ENCODE data around the gene BRF1. TPM values are rescaled to one million over a fixed set of nuclear protein-coding genes. Genes with fewer than 3 reads are reported as not detected.
"Not testable (repeated sequence)": the region's sequence is repeated elsewhere in the genome, so short reads cannot be mapped to it uniquely, and the experiment has no call there.

Gene BRF1
- total and polyA plus RNA-seq, 2 donors (not counting 1 experiment from before 2014, with no cell fraction given) = 7.4 to 33.4 TPM

DNA sequence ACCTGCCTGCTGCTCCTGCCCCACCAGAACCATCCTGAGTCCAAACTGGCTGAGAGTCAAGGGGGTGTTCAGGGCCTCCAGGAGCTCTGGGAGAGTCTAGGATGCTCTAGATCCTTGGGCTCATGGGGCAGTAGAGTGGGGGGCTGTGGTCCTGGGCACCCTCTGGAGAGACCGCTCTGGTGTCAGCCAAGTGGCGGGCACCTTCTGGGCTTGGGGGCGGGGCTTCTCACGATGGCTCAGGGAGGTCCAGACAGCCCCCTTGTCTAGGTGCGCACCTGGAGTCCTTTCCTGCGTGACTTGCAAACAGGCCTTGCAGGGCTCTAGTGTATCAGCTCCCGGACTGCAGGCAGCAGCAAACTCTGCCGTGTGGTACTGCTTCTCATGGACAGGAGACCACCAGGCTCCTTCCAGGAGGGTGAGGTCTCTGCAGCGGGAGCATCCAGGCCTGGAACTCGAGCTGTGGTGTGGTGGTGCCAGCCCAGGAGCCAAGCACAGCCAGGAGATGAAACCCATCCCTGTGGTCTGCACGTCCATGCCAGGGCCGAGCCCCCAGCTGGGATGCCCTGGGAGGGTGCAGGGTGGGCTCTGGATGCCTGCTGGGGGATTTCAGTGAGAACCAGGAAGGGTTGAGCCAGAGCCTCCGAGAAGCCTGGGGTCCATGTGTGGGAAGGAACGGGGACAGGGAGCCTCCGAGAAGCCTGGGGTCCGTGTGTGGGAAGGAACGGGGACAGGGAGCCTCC is 28.8 kb upstream of the BRF1 start:
- Histone ChIP-seq H3K27ac (ENCODE audit: insufficient read depth, low read length) (no peak overlapping the region), H3K4me1 (ENCODE audit: control insufficient read depth, extremely low read depth, insufficient read depth, low read length) (peaks cover 4% of the 10 kb centered on the region), H3K27me3 (ENCODE audit: control insufficient read depth, insufficient read depth, low read length) (no peaks in the 10 kb centered on the region), H3K79me2 (ENCODE audit: control insufficient read depth, insufficient read depth, low read length) (peaks cover 7% of the 10 kb centered on the region), H3K4me3 (replicated peaks in 1 of 4; ENCODE audit: control extremely low read depth in 1 of 4, insufficient read depth in 1 of 4, low read depth in 3 of 4, low read length in 4 of 4) (no peak overlapping the region), H3K9me3 (ENCODE audit: control insufficient read depth, insufficient read depth, low read depth, low read length) (no peaks in the 10 kb centered on the region), H3K36me3 (ENCODE audit: control insufficient read depth, insufficient read depth, low read length) (no peaks in the 10 kb centered on the region), H2AFZ (ENCODE audit: low read length) (no peak overlapping the region), H3K9ac (ENCODE audit: insufficient read depth, low read length) (no peak overlapping the region), H3K4me2 (ENCODE audit: extremely low read depth, insufficient read depth, low read length) (no peak overlapping the region), H4K20me1 (ENCODE audit: control insufficient read depth, extremely low read depth, insufficient read depth, low read length) (no peaks in the 10 kb centered on the region)
- DNase-seq (ENCODE audit: low read depth in 2 of 2) = no peak
- TF ChIP-seq, protein P1, sequence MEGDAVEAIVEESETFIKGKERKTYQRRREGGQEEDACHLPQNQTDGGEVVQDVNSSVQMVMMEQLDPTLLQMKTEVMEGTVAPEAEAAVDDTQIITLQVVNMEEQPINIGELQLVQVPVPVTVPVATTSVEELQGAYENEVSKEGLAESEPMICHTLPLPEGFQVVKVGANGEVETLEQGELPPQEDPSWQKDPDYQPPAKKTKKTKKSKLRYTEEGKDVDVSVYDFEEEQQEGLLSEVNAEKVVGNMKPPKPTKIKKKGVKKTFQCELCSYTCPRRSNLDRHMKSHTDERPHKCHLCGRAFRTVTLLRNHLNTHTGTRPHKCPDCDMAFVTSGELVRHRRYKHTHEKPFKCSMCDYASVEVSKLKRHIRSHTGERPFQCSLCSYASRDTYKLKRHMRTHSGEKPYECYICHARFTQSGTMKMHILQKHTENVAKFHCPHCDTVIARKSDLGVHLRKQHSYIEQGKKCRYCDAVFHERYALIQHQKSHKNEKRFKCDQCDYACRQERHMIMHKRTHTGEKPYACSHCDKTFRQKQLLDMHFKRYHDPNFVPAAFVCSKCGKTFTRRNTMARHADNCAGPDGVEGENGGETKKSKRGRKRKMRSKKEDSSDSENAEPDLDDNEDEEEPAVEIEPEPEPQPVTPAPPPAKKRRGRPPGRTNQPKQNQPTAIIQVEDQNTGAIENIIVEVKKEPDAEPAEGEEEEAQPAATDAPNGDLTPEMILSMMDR (conservative IDR thresholded peaks at IDR 0.05 in 1 of 2, IDR thresholded peaks at IDR 0.05 in 1 of 2; ENCODE audit: low read depth in 1 of 2, low read length in 2 of 2) = no peak
- TF ChIP-seq EZH2 (IDR thresholded peaks at IDR 0.05; ENCODE audit: low read length, missing control alignments) = no peak

DNA sequence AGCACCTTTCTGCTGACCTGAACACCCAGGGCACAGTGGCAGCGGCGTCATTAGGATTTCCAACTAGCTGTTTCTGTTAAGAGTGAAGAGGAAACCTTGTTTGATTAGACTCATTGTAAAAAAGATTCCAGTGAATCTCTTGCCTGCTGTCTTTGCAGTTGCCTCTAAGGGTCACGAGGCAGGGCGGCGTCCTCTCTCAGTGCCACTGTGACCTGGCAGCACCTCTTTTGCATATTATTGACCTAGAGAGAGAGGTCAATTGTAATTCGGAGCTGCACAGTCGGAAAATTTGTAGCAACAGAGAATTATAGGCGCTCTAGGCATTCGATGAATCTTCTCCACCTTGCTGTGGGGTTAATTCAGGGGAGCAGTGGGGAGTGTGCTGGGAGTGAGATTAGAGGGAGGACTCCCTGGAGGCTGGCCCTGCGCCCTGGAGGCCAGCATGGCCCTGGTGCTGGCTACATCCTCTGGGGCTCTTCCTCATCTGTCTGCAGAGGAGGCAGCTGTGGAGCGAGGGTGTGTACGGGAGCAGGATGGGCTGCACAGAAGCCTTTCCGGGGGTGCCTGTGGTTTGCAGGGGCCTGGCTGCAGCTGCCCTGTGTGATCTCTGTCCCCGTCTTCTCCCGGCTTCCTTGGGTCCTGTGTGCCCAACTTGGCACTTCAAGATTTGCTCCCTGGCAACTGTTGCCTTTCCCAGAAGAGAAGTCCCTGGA is 28.0 kb upstream of the BRF1 start:
- H3K4me3 ChIP-seq (replicated peaks in 1 of 4; ENCODE audit: control extremely low read depth in 1 of 4, insufficient read depth in 1 of 4, low read depth in 3 of 4, low read length in 4 of 4) = no peak overlapping the region
- H3K4me1 ChIP-seq (ENCODE audit: control insufficient read depth, extremely low read depth, insufficient read depth, low read length) = peaks cover 4% of the 10 kb centered on the region
- H2AFZ ChIP-seq (ENCODE audit: low read length) = no peak overlapping the region
- H3K36me3 ChIP-seq (ENCODE audit: control insufficient read depth, insufficient read depth, low read length) = no peaks in the 10 kb centered on the region
- H3K4me2 ChIP-seq (ENCODE audit: extremely low read depth, insufficient read depth, low read length) = no peak overlapping the region
- peaks cover 11% of the 10 kb centered on the region for H3K79me2 ChIP-seq (ENCODE audit: control insufficient read depth, insufficient read depth, low read length)
- no peaks in the 10 kb centered on the region for H3K27me3 ChIP-seq (ENCODE audit: control insufficient read depth, insufficient read depth, low read length)
- no peak overlapping the region for H3K9ac ChIP-seq (ENCODE audit: insufficient read depth, low read length)
- DNase-seq (ENCODE audit: low read depth in 2 of 2) = no peak
- H3K9me3 ChIP-seq (ENCODE audit: control insufficient read depth, insufficient read depth, low read depth, low read length) = no peaks in the 10 kb centered on the region
- no peak for TF ChIP-seq EZH2 (IDR thresholded peaks at IDR 0.05; ENCODE audit: low read length, missing control alignments)
- TF ChIP-seq, protein P1 (conservative IDR thresholded peaks at IDR 0.05 in 1 of 2, IDR thresholded peaks at IDR 0.05 in 1 of 2; ENCODE audit: low read depth in 1 of 2, low read length in 2 of 2) = no peak
- no peaks in the 10 kb centered on the region for H4K20me1 ChIP-seq (ENCODE audit: control insufficient read depth, extremely low read depth, insufficient read depth, low read length)
- H3K27ac ChIP-seq (ENCODE audit: insufficient read depth, low read length) = no peak overlapping the region

DNA sequence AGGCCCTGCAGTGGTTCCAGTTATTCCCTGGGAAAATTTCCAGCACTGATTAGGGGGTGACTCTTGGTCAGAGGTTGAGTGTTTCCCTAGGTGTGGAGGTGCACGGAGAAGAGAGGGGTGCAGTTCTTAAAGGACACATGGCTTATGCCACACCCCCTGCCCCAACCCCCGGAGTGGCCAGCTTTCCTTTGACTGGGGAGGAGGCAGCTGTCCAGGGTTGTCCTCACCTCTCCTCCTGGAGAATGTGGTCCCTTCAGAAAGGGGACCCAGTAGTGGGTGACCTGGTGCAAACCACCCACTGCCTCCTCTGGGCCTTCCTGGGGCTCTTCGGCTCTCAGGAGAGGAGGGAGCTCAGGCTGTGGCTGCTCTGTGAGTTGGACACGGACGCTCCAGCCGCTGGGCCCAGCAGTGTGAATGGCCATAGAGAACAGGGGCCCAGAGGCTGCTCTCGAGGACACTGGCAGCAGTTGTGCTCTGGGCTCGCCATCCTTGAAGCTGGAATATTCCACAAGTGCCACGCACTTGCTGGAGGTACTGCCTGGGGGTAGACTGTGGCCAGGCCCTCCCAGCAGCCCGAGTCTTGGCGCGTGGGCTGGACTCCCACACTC is 27.4 kb upstream of the BRF1 start:
- H3K27ac ChIP-seq (ENCODE audit: insufficient read depth, low read length) = no peak overlapping the region
- TF ChIP-seq, protein P1 (conservative IDR thresholded peaks at IDR 0.05 in 1 of 2, IDR thresholded peaks at IDR 0.05 in 1 of 2; ENCODE audit: low read depth in 1 of 2, low read length in 2 of 2) = no peak
- no peak for TF ChIP-seq EZH2 (IDR thresholded peaks at IDR 0.05; ENCODE audit: low read length, missing control alignments)
- no peaks in the 10 kb centered on the region for H3K9me3 ChIP-seq (ENCODE audit: control insufficient read depth, insufficient read depth, low read depth, low read length)
- H3K27me3 ChIP-seq (ENCODE audit: control insufficient read depth, insufficient read depth, low read length) = no peaks in the 10 kb centered on the region
- H4K20me1 ChIP-seq (ENCODE audit: control insufficient read depth, extremely low read depth, insufficient read depth, low read length) = no peaks in the 10 kb centered on the region
- no peak overlapping the region for H3K4me3 ChIP-seq (replicated peaks in 1 of 4; ENCODE audit: control extremely low read depth in 1 of 4, insufficient read depth in 1 of 4, low read depth in 3 of 4, low read length in 4 of 4)
- no peaks in the 10 kb centered on the region for H3K36me3 ChIP-seq (ENCODE audit: control insufficient read depth, insufficient read depth, low read length)
- H3K4me1 ChIP-seq (ENCODE audit: control insufficient read depth, extremely low read depth, insufficient read depth, low read length) = peaks cover 4% of the 10 kb centered on the region
- no peak overlapping the region for H3K9ac ChIP-seq (ENCODE audit: insufficient read depth, low read length)
- peaks cover 17% of the 10 kb centered on the region for H3K79me2 ChIP-seq (ENCODE audit: control insufficient read depth, insufficient read depth, low read length)
- DNase-seq (ENCODE audit: low read depth in 2 of 2) = no peak
- H2AFZ ChIP-seq (ENCODE audit: low read length) = no peak overlapping the region
- no peak overlapping the region for H3K4me2 ChIP-seq (ENCODE audit: extremely low read depth, insufficient read depth, low read length)

DNA sequence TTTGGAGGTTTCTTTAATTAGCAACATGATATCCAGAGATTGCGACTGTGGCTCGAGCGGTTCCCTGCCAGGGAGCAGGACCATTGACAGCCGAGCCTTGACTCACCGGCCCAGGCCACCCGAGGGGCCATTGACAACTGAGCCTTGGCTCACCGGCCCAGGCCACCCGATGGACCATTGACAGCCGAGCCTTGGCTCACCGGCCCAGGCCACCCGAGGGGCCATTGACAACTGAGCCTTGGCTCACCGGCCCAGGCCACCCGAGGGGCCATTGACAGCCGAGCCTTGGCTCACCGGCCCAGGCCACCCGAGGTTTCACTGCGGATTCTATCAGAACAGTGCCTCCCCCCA is 26.9 kb upstream of the BRF1 start:
- H3K27me3 ChIP-seq (ENCODE audit: control insufficient read depth, insufficient read depth, low read length); H3K4me3 ChIP-seq (replicated peaks in 1 of 4; ENCODE audit: control extremely low read depth in 1 of 4, insufficient read depth in 1 of 4, low read depth in 3 of 4, low read length in 4 of 4); H3K9ac ChIP-seq (ENCODE audit: insufficient read depth, low read length); H3K4me2 ChIP-seq (ENCODE audit: extremely low read depth, insufficient read depth, low read length); H3K4me1 ChIP-seq (ENCODE audit: control insufficient read depth, extremely low read depth, insufficient read depth, low read length); H4K20me1 ChIP-seq (ENCODE audit: control insufficient read depth, extremely low read depth, insufficient read depth, low read length); H3K27ac ChIP-seq (ENCODE audit: insufficient read depth, low read length); H3K9me3 ChIP-seq (ENCODE audit: control insufficient read depth, insufficient read depth, low read depth, low read length); H2AFZ ChIP-seq (ENCODE audit: low read length); DNase-seq (ENCODE audit: low read depth in 2 of 2); H3K36me3 ChIP-seq (ENCODE audit: control insufficient read depth, insufficient read depth, low read length): not testable (repeated sequence)
- peaks cover 19% of the 10 kb centered on the region for H3K79me2 ChIP-seq (ENCODE audit: control insufficient read depth, insufficient read depth, low read length)

Data from fibroblast of lung (primary cell).